OCI-LY3 (cell line): ENCODE measurements around the gene FLNA.

Experiments
- CTCF ChIP-seq: fragments of 200-600, 300-600 bp; sonication (generic); IDR thresholded peaks from 2 replicates; pipeline ENCODE4 v1.5.1; 2014; ENCODE audit warnings: antibody characterized with exemption, low read length, low read depth
- EZH2phosphoT487 ChIP-seq: fragments of 200-600 bp; shearing (Covaris generic); IDR thresholded peaks from 2 replicates; pipeline ENCODE4 v1.6.1; 2018; ENCODE audit warnings: antibody characterized with exemption, mixed run types, low read depth

- TF ChIP-seq CTCF (no peak), EZH2phosphoT487 (no peak)
Observed at GRCh38 chrX:154354516-154354915, 19.9 kb downstream of the FLNA start.
